Measurements from ENCODE around the gene MS4A6E.
"Not testable (repeated sequence)": the region's sequence is repeated elsewhere in the genome, so short reads cannot be mapped to it uniquely, and the experiment has no call there.

MS4A6E gene

GRCh38 chr11:60326955-60327354 lies at the start of gene MS4A6E:
Gene MS4A6E (plus strand): TSS chr11:60327255. CDS start chr11:60334896, 7,641 bp downstream.
- Histone ChIP-seq H3K4me3 (ENCODE audit: low read depth in 1 of 2, low read length in 2 of 2) (no peak within 1 kb of the TSS), H3K9ac (ENCODE audit: low read depth in 1 of 2, low read length in 2 of 2) (no peak within 1 kb of the TSS), H3K9me3 (ENCODE audit: control insufficient read depth in 1 of 2, low read length in 2 of 2) (peaks cover 0 to 5% of the 10 kb centered on the region in 2 donors), H3K27ac (ENCODE audit: low read depth, low read length) (no peak within 1 kb of the TSS), H3K27me3 (ENCODE audit: control insufficient read depth in 1 of 2, insufficient read depth in 2 of 2, low read length in 2 of 2) (no peaks in the 10 kb centered on the region), H3K36me3 (ENCODE audit: control insufficient read depth in 1 of 2, insufficient read depth in 2 of 2, low read length in 2 of 2) (no peaks in the 10 kb centered on the region), H3K4me1 (ENCODE audit: control insufficient read depth in 1 of 2, insufficient read depth in 2 of 2, low read length in 2 of 2) (no peaks in the 10 kb centered on the region)

GRCh38 chr11:60280412-60280811 lies 46.6 kb upstream of the MS4A6E start, which contains the start of gene MS4A4A:
Gene MS4A4A (plus strand): TSS chr11:60280666. CDS start chr11:60280676, 10 bp downstream.
- Histone ChIP-seq H3K27ac (ENCODE audit: low read depth, low read length) (no peak within 1 kb of the TSS), H3K4me3 (ENCODE audit: low read depth in 1 of 2, low read length in 2 of 2) (no peak within 1 kb of the TSS)

GRCh38 chr11:60281485-60281884 lies 45.6 kb upstream of the MS4A6E start:
- Histone ChIP-seq H3K4me3 (ENCODE audit: low read depth in 1 of 2, low read length in 2 of 2) (no peak overlapping the region), H3K36me3 (ENCODE audit: control insufficient read depth in 1 of 2, insufficient read depth in 2 of 2, low read length in 2 of 2) (no peaks in the 10 kb centered on the region), H3K27me3 (ENCODE audit: control insufficient read depth in 1 of 2, insufficient read depth in 2 of 2, low read length in 2 of 2) (no peaks in the 10 kb centered on the region), H3K9me3 (ENCODE audit: control insufficient read depth in 1 of 2, low read length in 2 of 2) (no peaks in the 10 kb centered on the region), H3K4me1 (ENCODE audit: control insufficient read depth in 1 of 2, insufficient read depth in 2 of 2, low read length in 2 of 2) (no peaks in the 10 kb centered on the region), H3K9ac (ENCODE audit: low read depth in 1 of 2, low read length in 2 of 2) (no peak overlapping the region), H3K27ac (ENCODE audit: low read depth, low read length) (no peak overlapping the region)

More at GRCh38 chr11:60280412-60280811, 46.6 kb upstream of the MS4A6E start, which contains the start of gene MS4A4A:
- H3K9me3 ChIP-seq (ENCODE audit: control insufficient read depth in 1 of 2, low read length in 2 of 2) = no peaks in the 10 kb centered on the region
- no peaks in the 10 kb centered on the region for H3K36me3 ChIP-seq (ENCODE audit: control insufficient read depth in 1 of 2, insufficient read depth in 2 of 2, low read length in 2 of 2)
- no peaks in the 10 kb centered on the region for H3K27me3 ChIP-seq (ENCODE audit: control insufficient read depth in 1 of 2, insufficient read depth in 2 of 2, low read length in 2 of 2)
- H3K9ac ChIP-seq (ENCODE audit: low read depth in 1 of 2, low read length in 2 of 2) = no peak within 1 kb of the TSS
- no peaks in the 10 kb centered on the region for H3K4me1 ChIP-seq (ENCODE audit: control insufficient read depth in 1 of 2, insufficient read depth in 2 of 2, low read length in 2 of 2)

- H3K4me3 ChIP-seq (ENCODE audit: low read depth in 1 of 2, low read length in 2 of 2) = no peak overlapping the region
- no peak overlapping the region for H3K9ac ChIP-seq (ENCODE audit: low read depth in 1 of 2, low read length in 2 of 2)
- no peaks in the 10 kb centered on the region for H3K4me1 ChIP-seq (ENCODE audit: control insufficient read depth in 1 of 2, insufficient read depth in 2 of 2, low read length in 2 of 2)
- no peaks in the 10 kb centered on the region for H3K36me3 ChIP-seq (ENCODE audit: control insufficient read depth in 1 of 2, insufficient read depth in 2 of 2, low read length in 2 of 2)
- no peaks in the 10 kb centered on the region for H3K9me3 ChIP-seq (ENCODE audit: control insufficient read depth in 1 of 2, low read length in 2 of 2)
- H3K27ac ChIP-seq (ENCODE audit: low read depth, low read length) = no peak overlapping the region
- H3K27me3 ChIP-seq (ENCODE audit: control insufficient read depth in 1 of 2, insufficient read depth in 2 of 2, low read length in 2 of 2) = no peaks in the 10 kb centered on the region
Measured at GRCh38 chr11:60282286-60282685, 44.8 kb upstream of the MS4A6E start.

- not testable (repeated sequence) for H3K4me1 ChIP-seq (ENCODE audit: control insufficient read depth in 1 of 2, insufficient read depth in 2 of 2, low read length in 2 of 2); H3K9me3 ChIP-seq (ENCODE audit: control insufficient read depth in 1 of 2, low read length in 2 of 2); H3K27ac ChIP-seq (ENCODE audit: low read depth, low read length); H3K4me3 ChIP-seq (ENCODE audit: low read depth in 1 of 2, low read length in 2 of 2); H3K27me3 ChIP-seq (ENCODE audit: control insufficient read depth in 1 of 2, insufficient read depth in 2 of 2, low read length in 2 of 2); H3K36me3 ChIP-seq (ENCODE audit: control insufficient read depth in 1 of 2, insufficient read depth in 2 of 2, low read length in 2 of 2); H3K9ac ChIP-seq (ENCODE audit: low read depth in 1 of 2, low read length in 2 of 2)
Measured at GRCh38 chr11:60285411-60286126, 41.5 kb upstream of the MS4A6E start.

GRCh38 chr11:60288531-60288930 lies 38.5 kb upstream of the MS4A6E start:
- H3K9me3 ChIP-seq (ENCODE audit: control insufficient read depth in 1 of 2, low read length in 2 of 2) = peaks cover 0 to 3% of the 10 kb centered on the region in 2 donors
- no peaks in the 10 kb centered on the region for H3K36me3 ChIP-seq (ENCODE audit: control insufficient read depth in 1 of 2, insufficient read depth in 2 of 2, low read length in 2 of 2)
- H3K4me1 ChIP-seq (ENCODE audit: control insufficient read depth in 1 of 2, insufficient read depth in 2 of 2, low read length in 2 of 2) = no peaks in the 10 kb centered on the region
- H3K27me3 ChIP-seq (ENCODE audit: control insufficient read depth in 1 of 2, insufficient read depth in 2 of 2, low read length in 2 of 2) = no peaks in the 10 kb centered on the region
- no peak overlapping the region for H3K9ac ChIP-seq (ENCODE audit: low read depth in 1 of 2, low read length in 2 of 2)
- H3K27ac ChIP-seq (ENCODE audit: low read depth, low read length) = no peak overlapping the region
- H3K4me3 ChIP-seq (ENCODE audit: low read depth in 1 of 2, low read length in 2 of 2) = no peak overlapping the region

GRCh38 chr11:60292145-60292544 lies 34.9 kb upstream of the MS4A6E start:
- H3K4me1 ChIP-seq (ENCODE audit: control insufficient read depth in 1 of 2, insufficient read depth in 2 of 2, low read length in 2 of 2) = no peaks in the 10 kb centered on the region
- no peaks in the 10 kb centered on the region for H3K27me3 ChIP-seq (ENCODE audit: control insufficient read depth in 1 of 2, insufficient read depth in 2 of 2, low read length in 2 of 2)
- H3K9ac ChIP-seq (ENCODE audit: low read depth in 1 of 2, low read length in 2 of 2) = no peak overlapping the region
- H3K9me3 ChIP-seq (ENCODE audit: control insufficient read depth in 1 of 2, low read length in 2 of 2) = peaks cover 0 to 3% of the 10 kb centered on the region in 2 donors
- H3K4me3 ChIP-seq (ENCODE audit: low read depth in 1 of 2, low read length in 2 of 2) = no peak overlapping the region
- no peaks in the 10 kb centered on the region for H3K36me3 ChIP-seq (ENCODE audit: control insufficient read depth in 1 of 2, insufficient read depth in 2 of 2, low read length in 2 of 2)
- no peak overlapping the region for H3K27ac ChIP-seq (ENCODE audit: low read depth, low read length)

GRCh38 chr11:60301178-60301577 lies 25.9 kb upstream of the MS4A6E start:
- H3K27me3 ChIP-seq (ENCODE audit: control insufficient read depth in 1 of 2, insufficient read depth in 2 of 2, low read length in 2 of 2) = no peaks in the 10 kb centered on the region
- no peak overlapping the region for H3K9ac ChIP-seq (ENCODE audit: low read depth in 1 of 2, low read length in 2 of 2)
- no peaks in the 10 kb centered on the region for H3K36me3 ChIP-seq (ENCODE audit: control insufficient read depth in 1 of 2, insufficient read depth in 2 of 2, low read length in 2 of 2)
- H3K4me3 ChIP-seq (ENCODE audit: low read depth in 1 of 2, low read length in 2 of 2) = no peak overlapping the region
- H3K4me1 ChIP-seq (ENCODE audit: control insufficient read depth in 1 of 2, insufficient read depth in 2 of 2, low read length in 2 of 2) = no peaks in the 10 kb centered on the region
- H3K9me3 ChIP-seq (ENCODE audit: control insufficient read depth in 1 of 2, low read length in 2 of 2) = no peaks in the 10 kb centered on the region
- no peak overlapping the region for H3K27ac ChIP-seq (ENCODE audit: low read depth, low read length)

- H3K4me1 ChIP-seq (ENCODE audit: control insufficient read depth in 1 of 2, insufficient read depth in 2 of 2, low read length in 2 of 2); H3K9me3 ChIP-seq (ENCODE audit: control insufficient read depth in 1 of 2, low read length in 2 of 2); H3K9ac ChIP-seq (ENCODE audit: low read depth in 1 of 2, low read length in 2 of 2); H3K36me3 ChIP-seq (ENCODE audit: control insufficient read depth in 1 of 2, insufficient read depth in 2 of 2, low read length in 2 of 2); H3K4me3 ChIP-seq (ENCODE audit: low read depth in 1 of 2, low read length in 2 of 2); H3K27me3 ChIP-seq (ENCODE audit: control insufficient read depth in 1 of 2, insufficient read depth in 2 of 2, low read length in 2 of 2); H3K27ac ChIP-seq (ENCODE audit: low read depth, low read length): not testable (repeated sequence)
Measured at GRCh38 chr11:60301884-60302283, 25.2 kb upstream of the MS4A6E start.

GRCh38 chr11:60303661-60304060 lies 23.4 kb upstream of the MS4A6E start:
- H3K36me3 ChIP-seq (ENCODE audit: control insufficient read depth in 1 of 2, insufficient read depth in 2 of 2, low read length in 2 of 2) = no peaks in the 10 kb centered on the region
- no peak overlapping the region for H3K9ac ChIP-seq (ENCODE audit: low read depth in 1 of 2, low read length in 2 of 2)
- no peak overlapping the region for H3K27ac ChIP-seq (ENCODE audit: low read depth, low read length)
- no peak overlapping the region for H3K4me3 ChIP-seq (ENCODE audit: low read depth in 1 of 2, low read length in 2 of 2)
- H3K27me3 ChIP-seq (ENCODE audit: control insufficient read depth in 1 of 2, insufficient read depth in 2 of 2, low read length in 2 of 2) = no peaks in the 10 kb centered on the region
- H3K4me1 ChIP-seq (ENCODE audit: control insufficient read depth in 1 of 2, insufficient read depth in 2 of 2, low read length in 2 of 2) = no peaks in the 10 kb centered on the region
- H3K9me3 ChIP-seq (ENCODE audit: control insufficient read depth in 1 of 2, low read length in 2 of 2) = no peaks in the 10 kb centered on the region

Data from duodenal mucosa (tissue), 2 donors.